ENCODE measurements around the gene PPP1R3F. TPM values are rescaled to one million over a fixed set of nuclear protein-coding genes. Genes with fewer than 3 reads are reported as not detected.

The PPP1R3F gene
- total RNA-seq, 2 donors from 2014 or later: 24.2 to 29.6 TPM

DNA sequence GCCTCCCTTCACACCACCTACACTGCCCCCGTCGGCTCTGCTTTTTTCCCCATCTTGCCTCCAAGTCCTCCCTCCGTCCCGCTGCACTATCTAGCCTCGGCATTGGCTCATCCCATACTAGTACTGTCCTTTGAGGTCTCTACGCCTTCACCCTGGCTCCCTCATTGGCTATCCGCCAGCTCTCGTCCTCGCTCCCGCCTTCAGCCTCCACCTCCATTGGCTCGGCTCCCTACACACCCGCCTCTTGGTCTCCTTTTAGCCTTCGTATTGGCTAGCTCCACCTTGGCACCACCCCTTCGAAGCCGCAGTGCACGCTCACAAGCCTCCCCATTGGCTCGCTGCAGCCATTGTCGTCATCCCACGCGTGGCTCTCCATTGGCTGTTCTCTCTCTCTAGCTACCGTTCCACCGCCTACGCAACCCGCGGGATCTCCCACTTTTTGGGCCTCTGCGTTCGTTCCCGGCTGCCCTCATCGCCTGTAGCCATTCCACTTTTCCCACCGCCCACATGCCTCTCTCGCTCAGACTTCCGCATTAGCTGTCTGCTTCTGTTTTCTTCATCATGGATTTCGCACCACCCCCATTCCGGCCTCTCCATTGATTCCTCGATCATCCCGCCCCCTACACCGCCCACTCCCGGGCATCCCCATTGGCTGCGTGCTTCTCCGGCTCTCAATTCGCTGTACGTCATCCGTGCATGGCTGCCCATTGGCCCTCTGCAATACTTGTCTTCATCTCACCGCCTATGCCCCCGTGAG lies 405 bp upstream of the PPP1R3F start:
- peak; percentile 98 for DNase-seq (ENCODE audit: low spot score)
- Histone ChIP-seq H3K36me3 (no peaks in the 10 kb centered on the region), H3K9me3 (no peaks in the 10 kb centered on the region), H3K27me3 (no peaks in the 10 kb centered on the region), H3K4me3 (peak overlapping the region; percentile 50 to 70), H3K27ac (peak overlapping the region; percentile 84 to 88), H3K4me1 (peaks cover 0 to 30% of the 10 kb centered on the region in 2 donors)
- TF ChIP-seq, protein P1, sequence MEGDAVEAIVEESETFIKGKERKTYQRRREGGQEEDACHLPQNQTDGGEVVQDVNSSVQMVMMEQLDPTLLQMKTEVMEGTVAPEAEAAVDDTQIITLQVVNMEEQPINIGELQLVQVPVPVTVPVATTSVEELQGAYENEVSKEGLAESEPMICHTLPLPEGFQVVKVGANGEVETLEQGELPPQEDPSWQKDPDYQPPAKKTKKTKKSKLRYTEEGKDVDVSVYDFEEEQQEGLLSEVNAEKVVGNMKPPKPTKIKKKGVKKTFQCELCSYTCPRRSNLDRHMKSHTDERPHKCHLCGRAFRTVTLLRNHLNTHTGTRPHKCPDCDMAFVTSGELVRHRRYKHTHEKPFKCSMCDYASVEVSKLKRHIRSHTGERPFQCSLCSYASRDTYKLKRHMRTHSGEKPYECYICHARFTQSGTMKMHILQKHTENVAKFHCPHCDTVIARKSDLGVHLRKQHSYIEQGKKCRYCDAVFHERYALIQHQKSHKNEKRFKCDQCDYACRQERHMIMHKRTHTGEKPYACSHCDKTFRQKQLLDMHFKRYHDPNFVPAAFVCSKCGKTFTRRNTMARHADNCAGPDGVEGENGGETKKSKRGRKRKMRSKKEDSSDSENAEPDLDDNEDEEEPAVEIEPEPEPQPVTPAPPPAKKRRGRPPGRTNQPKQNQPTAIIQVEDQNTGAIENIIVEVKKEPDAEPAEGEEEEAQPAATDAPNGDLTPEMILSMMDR (IDR thresholded peaks at IDR 0.05): no peak

DNA sequence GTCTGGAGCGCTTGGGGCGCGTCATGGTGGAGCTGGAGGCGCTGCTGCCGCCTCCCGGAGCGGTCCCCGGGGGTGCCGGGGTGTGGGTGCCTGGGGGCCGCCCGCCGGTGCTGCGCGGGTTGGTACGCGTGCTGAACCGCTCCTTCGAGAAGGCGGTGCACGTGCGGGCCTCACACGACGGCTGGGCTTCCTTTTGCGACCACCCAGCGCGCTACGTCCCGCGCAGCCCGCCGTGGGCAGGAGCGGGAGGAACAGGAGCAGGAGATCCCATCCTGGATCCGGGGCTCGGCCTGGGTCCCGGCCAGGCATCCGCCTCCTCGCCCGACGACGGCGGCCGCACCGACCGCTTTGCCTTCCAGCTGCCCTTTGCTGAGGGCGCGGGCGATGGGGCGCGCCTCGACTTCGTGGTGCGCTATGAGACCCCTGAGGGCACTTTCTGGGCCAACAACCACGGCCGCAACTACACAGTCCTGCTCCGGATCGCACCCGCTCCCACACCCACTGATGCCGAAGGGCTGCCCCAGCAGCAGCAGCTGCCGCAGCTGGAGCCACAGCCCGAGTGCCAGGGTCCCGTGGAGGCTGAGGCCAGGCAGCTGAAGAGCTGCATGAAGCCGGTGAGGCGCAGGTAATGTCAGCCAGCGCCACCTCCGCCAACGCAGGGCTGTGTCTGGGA lies 792 bp downstream of the PPP1R3F start:
- peak overlapping the region; percentile 50 to 70 for H3K4me3 ChIP-seq
- no peak for DNase-seq (ENCODE audit: low spot score)
- H3K9me3 ChIP-seq: no peaks in the 10 kb centered on the region
- H3K27me3 ChIP-seq: no peaks in the 10 kb centered on the region
- peaks cover 0 to 30% of the 10 kb centered on the region in 2 donors for H3K4me1 ChIP-seq
- no peaks in the 10 kb centered on the region for H3K36me3 ChIP-seq
- H3K27ac ChIP-seq: peak overlapping the region; percentile 84 to 88
- TF ChIP-seq, protein P1 (IDR thresholded peaks at IDR 0.05): no peak

DNA sequence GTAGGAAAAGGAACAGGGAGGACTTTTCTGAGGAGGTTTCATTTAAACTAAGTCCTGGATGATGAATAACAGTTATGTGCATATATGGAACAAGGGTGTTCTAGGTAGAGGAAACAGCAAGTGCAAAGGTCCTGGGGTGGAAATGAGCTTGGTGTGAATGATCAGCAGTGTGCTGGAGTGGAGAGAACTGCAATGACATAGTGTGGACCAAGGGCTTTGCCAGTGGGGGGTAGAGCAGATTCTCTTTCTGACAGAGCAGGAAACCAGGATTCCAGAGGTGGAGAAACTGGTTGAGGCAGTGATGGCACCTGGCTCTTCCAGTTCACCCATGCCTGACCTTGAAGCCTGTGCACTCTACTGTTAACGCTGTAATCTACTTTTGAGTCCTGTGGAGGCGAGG lies 1.7 kb downstream of the PPP1R3F start:
- Histone ChIP-seq H3K27ac (no peak overlapping the region), H3K4me3 (no peak overlapping the region), H3K27me3 (no peaks in the 10 kb centered on the region), H3K4me1 (peaks cover 0 to 30% of the 10 kb centered on the region in 2 donors), H3K9me3 (no peaks in the 10 kb centered on the region), H3K36me3 (no peaks in the 10 kb centered on the region)
- DNase-seq (ENCODE audit: low spot score): no peak
- TF ChIP-seq, protein P1 (IDR thresholded peaks at IDR 0.05): no peak

DNA sequence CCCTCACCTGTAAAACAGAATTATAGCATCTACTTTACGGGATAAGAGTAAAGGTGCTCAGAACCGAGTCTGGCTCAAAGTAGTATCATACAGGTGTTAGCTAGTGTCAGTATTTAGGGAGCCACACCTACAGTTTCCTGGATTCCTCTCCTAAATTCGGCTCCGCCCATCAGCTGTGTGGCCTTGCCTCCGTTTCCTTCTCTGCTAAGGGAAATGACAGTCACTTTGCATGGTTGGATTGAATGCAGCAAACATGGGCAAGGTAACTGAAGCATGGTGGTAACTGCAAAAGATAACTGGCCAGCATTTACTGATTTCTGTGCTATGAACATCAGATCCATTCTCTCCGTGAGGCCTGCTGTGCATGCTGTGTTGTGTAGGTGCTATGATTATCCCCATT lies 2.8 kb downstream of the PPP1R3F start:
- H3K36me3 ChIP-seq: no peaks in the 10 kb centered on the region

DNA sequence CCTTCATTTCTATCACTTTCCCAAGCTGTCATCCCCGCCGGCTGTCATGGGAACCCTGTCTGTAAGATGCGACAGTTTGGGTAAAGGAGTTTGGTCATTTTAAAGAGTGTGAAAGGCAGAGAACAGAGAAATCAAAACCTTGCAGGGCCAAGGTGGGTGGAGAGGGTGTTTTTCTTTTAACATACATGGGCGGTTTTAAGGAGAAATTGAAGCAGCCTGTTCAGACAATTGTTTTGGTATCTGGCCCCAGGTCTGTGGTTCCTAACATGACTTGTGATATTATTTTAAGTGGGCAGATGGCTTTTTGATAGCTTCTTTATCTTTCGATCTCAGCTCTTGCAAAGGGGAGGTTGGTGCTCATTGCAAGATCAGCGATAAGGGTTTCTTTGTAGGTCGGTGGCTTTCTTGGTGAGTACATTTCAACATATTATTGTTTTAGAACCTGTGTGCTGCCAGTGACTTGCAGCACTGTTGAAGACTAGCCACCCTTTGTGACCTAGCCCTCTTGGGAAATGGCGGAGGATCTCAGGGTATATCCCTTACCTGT lies 3.7 kb downstream of the PPP1R3F start:
- H3K4me1 ChIP-seq: peaks cover 0 to 30% of the 10 kb centered on the region in 2 donors
- no peaks in the 10 kb centered on the region for H3K36me3 ChIP-seq
- TF ChIP-seq, protein P1 (IDR thresholded peaks at IDR 0.05): no peak
- H3K4me3 ChIP-seq: no peak overlapping the region
- DNase-seq (ENCODE audit: low spot score): no peak
- H3K27me3 ChIP-seq: no peaks in the 10 kb centered on the region
- H3K9me3 ChIP-seq: no peaks in the 10 kb centered on the region
- H3K27ac ChIP-seq: no peak overlapping the region

More for the DNA sequence above, 2.8 kb downstream of the PPP1R3F start:
- H3K9me3 ChIP-seq: no peaks in the 10 kb centered on the region
- H3K27me3 ChIP-seq: no peaks in the 10 kb centered on the region
- H3K27ac ChIP-seq: no peak overlapping the region
- DNase-seq (ENCODE audit: low spot score): no peak
- TF ChIP-seq, protein P1 (IDR thresholded peaks at IDR 0.05): no peak
- no peak overlapping the region for H3K4me3 ChIP-seq
- H3K4me1 ChIP-seq: peaks cover 0 to 30% of the 10 kb centered on the region in 2 donors
